Endothelial cell of umbilical vein (primary cell): Measurements from ENCODE around the gene SRCIN1. TPM values are rescaled to one million over a fixed set of nuclear protein-coding genes. Genes with fewer than 3 reads are reported as not detected.

Source experiments
- BruUV-seq: library from RNA; stranded (reverse); fragments of 400-500 nt; replicated peaks from 2 replicates; lab custom pipeline; 2021; lab: Mats Ljungman, UMichigan
- CTCF ChIA-PET: fragments of 300-600, 350-600 bp; sonication (Branson Sonifier 250); formaldehyde crosslinking; loops from one replicate; lab custom pipeline; 2021; ENCODE audit warnings: antibody characterized with exemption, inconsistent platforms; lab: Charles Lee
- POLR2A ChIA-PET: fragments of 300-600, 350-600 bp; sonication (Branson Sonifier 250); formaldehyde crosslinking; loops from one replicate; lab custom pipeline; 2021; ENCODE audit warnings: antibody characterized with exemption, inconsistent platforms; lab: Charles Lee
- DNase-seq: peaks from one replicate; pipeline ENCODE4 v3.0.0-alpha.2; 2011; ENCODE audit warnings: low read depth, low spot score
- FAIRE-seq: peaks from 2 replicates; lab custom pipeline; 2011; peaks lifted over from hg19 to GRCh38; lab: Jason Lieb, UNC
- H2AFZ ChIP-seq: 2 replicates; pipeline ENCODE4 v1.6.0; 2012; ENCODE audit warnings: low read depth, low read length, control low read depth, inconsistent platforms
- H3K27ac ChIP-seq: 2 replicates; pipeline ENCODE4 v1.5.1; 2011; ENCODE audit warnings: low read depth, mild to moderate bottlenecking, control low read depth, low read length, moderate library complexity; ENCODE audit not compliant: insufficient read depth
- H3K27me3 ChIP-seq, 2 experiments: 2 replicates each; pipeline versions ENCODE4 v1.6.0 to v1.6.1; 2011; ENCODE audit warnings: low read length in 2 of 2, mixed read lengths in 1 of 2; ENCODE audit not compliant: control insufficient read depth in 2 of 2, insufficient read depth in 2 of 2
- H3K36me3 ChIP-seq, 2 experiments: 2 replicates in 1 of 2; 3 replicates in 1 of 2; pipeline ENCODE4 v1.5.1; 2011; ENCODE audit warnings: low read length in 2 of 2, mild to moderate bottlenecking in 1 of 2, moderate library complexity in 1 of 2; ENCODE audit not compliant: control insufficient read depth in 2 of 2, insufficient read depth in 2 of 2; ENCODE audit errors: extremely low read depth in 1 of 2
- H3K4me1 ChIP-seq: 3 replicates; pipeline ENCODE4 v1.5.1; 2011; ENCODE audit warnings: mild to moderate bottlenecking, low read length; ENCODE audit not compliant: control insufficient read depth, insufficient read depth; ENCODE audit errors: extremely low read depth
- H3K4me2 ChIP-seq: 2 replicates; pipeline ENCODE4 v1.6.1; 2011; ENCODE audit warnings: low read length, control low read depth, mixed read lengths; ENCODE audit not compliant: insufficient read depth
- H3K4me3 ChIP-seq, 3 experiments: fragments of 200-600 bp in 1 of 3; sonication (generic), shearing (Covaris generic) in 1 of 3; replicated peaks in 1 of 3; 2 replicates each; pipeline ENCODE4 v1.5.1; 2011 to 2016; ENCODE audit warnings: control low read depth in 3 of 3, low read length in 3 of 3, mild to moderate bottlenecking in 2 of 3, inconsistent platforms in 1 of 3, low read depth in 1 of 3, moderate library complexity in 1 of 3; ENCODE audit not compliant: insufficient read depth in 1 of 3
- H3K79me2 ChIP-seq: 2 replicates; pipeline ENCODE4 v1.6.0; 2012; ENCODE audit warnings: low read length, inconsistent platforms; ENCODE audit not compliant: control insufficient read depth, insufficient read depth
- H3K9ac ChIP-seq: replicated peaks from 2 replicates; pipeline ENCODE3; 2011; ENCODE audit warnings: low read length, control low read depth; ENCODE audit not compliant: insufficient read depth; ENCODE audit errors: extremely low read depth
- H3K9me1 ChIP-seq: replicated peaks from 3 replicates; pipeline ENCODE4 v1.6.0; 2011; ENCODE audit warnings: mild to moderate bottlenecking, low read length; ENCODE audit not compliant: control insufficient read depth, insufficient read depth; ENCODE audit errors: extremely low read depth
- H3K9me3 ChIP-seq: replicated peaks from 2 replicates; pipeline ENCODE4 v1.5.1; 2012; ENCODE audit warnings: low read length, inconsistent platforms; ENCODE audit not compliant: control insufficient read depth, insufficient read depth
- H4K20me1 ChIP-seq: replicated peaks from 2 replicates; pipeline ENCODE3; 2011; ENCODE audit warnings: mild to moderate bottlenecking, low read length; ENCODE audit not compliant: control insufficient read depth, insufficient read depth; ENCODE audit errors: extremely low read depth
- CTCF ChIP-seq, 2 donors: IDR thresholded peaks; 1 replicate in 1 of 2; 2 replicates in 1 of 2; pipeline ENCODE4 v1.5.1; 2011; ENCODE audit warnings: low read length in 2 of 2, mild to moderate bottlenecking in 2 of 2, moderate library complexity in 2 of 2, control low read depth in 1 of 2, inconsistent platforms in 1 of 2, low read depth in 1 of 2; ENCODE audit not compliant: insufficient read depth in 1 of 2; ENCODE audit errors: extremely low read depth in 1 of 2
- EZH2 ChIP-seq: IDR thresholded peaks from 2 replicates; pipeline ENCODE4 v1.6.1; 2012; ENCODE audit warnings: borderline replicate concordance, low read depth, mild to moderate bottlenecking, moderate library complexity, low read length, inconsistent platforms; ENCODE audit not compliant: severe bottlenecking
- FOS ChIP-seq: IDR thresholded peaks from 2 replicates; pipeline ENCODE4 v1.6.1; 2011; ENCODE audit warnings: mild to moderate bottlenecking, low read length, moderate library complexity, borderline replicate concordance; ENCODE audit not compliant: insufficient read depth
- GATA2 ChIP-seq: IDR thresholded peaks from 2 replicates; pipeline ENCODE4 v1.7.0; 2011; ENCODE audit warnings: low read depth, mild to moderate bottlenecking, moderate library complexity, mixed read lengths, low read length; ENCODE audit not compliant: insufficient read length, insufficient read depth
- JUN ChIP-seq: IDR thresholded peaks from 2 replicates; pipeline ENCODE4 v1.6.1; 2011; ENCODE audit warnings: borderline replicate concordance, low read depth; ENCODE audit not compliant: insufficient read length, insufficient read depth
- MAX ChIP-seq: IDR thresholded peaks from 2 replicates; pipeline ENCODE4 v1.6.1; 2011; ENCODE audit not compliant: insufficient read depth, insufficient read length
- MYC ChIP-seq: IDR thresholded peaks from one replicate; pipeline ENCODE4 v1.6.1; 2011; ENCODE audit warnings: mild to moderate bottlenecking, low read depth, low read length
- POLR2A ChIP-seq: IDR thresholded peaks from 2 replicates; pipeline ENCODE4 v1.6.1; 2012; ENCODE audit warnings: low read depth, mild to moderate bottlenecking, control low read depth, low read length
- POLR2AphosphoS5 ChIP-seq: IDR thresholded peaks from 2 replicates; pipeline ENCODE4 v1.6.1; 2012; ENCODE audit warnings: low read depth, mild to moderate bottlenecking, control low read depth, low read length, moderate library complexity; ENCODE audit not compliant: insufficient read depth
- dilution Hi-C: fragments of 300-500 bp; cut with MboI; formaldehyde crosslinking; loops from one replicate; pipeline ENCODE4 v1.15.0; 2019; ENCODE audit warnings: low sequenced_read_pairs; ENCODE audit not compliant: extremely low pct_ligation_motif_present
- intact Hi-C: fragments of 100-400 bp; cut with micrococcal nuclease; formaldehyde crosslinking; loops from one replicate; pipeline ENCODE4 v1.10.0; 2022
- polyA plus RNA-seq, 4 experiments: library from polyadenylated mRNA; depleted of rRNA in 3 of 4; stranded (reverse) in 3 of 4; unstranded in 1 of 4; fragments of >200 nt; gene quantifications; 2 replicates each; pipeline versions ENCODE4 v1.2.1 to v1.2.3, GENCODE V29; 2011 to 2012; ENCODE audit warnings: missing spikeins in 1 of 4
- total RNA-seq: library from RNA; stranded (reverse); gene quantifications from 2 replicates; pipeline ENCODE4 v1.2.3, GENCODE V29; 2021

Gene SRCIN1
- total and polyA plus RNA-seq, 2 donors (not counting 3 experiments of a cell fraction or from before 2014, with no cell fraction given), result 0.15 to 0.35 TPM

- FAIRE-seq, result no peak
- H4K20me1 ChIP-seq, result no peaks in the 10 kb centered on the region
- no peaks in the 10 kb centered on the region for H3K79me2 ChIP-seq
- no peak overlapping the region for H2AFZ ChIP-seq
- no peak for DNase-seq
- peaks cover 20 to 28% of the 10 kb centered on the region in 2 experiments for H3K27me3 ChIP-seq
- H3K4me1 ChIP-seq, result no peaks in the 10 kb centered on the region
- ChIA-PET CTCF (interaction anchor here (0.5 to 4.4 kb wide), 4 partner anchors 45 to 191 kb away, joined by 3 to 31 read pairs (median 6); no protein-coding TSS in a partner anchor), POLR2A (interaction anchor here (0.6 kb wide), 1 partner anchor 1291 kb away, joined by 3 read pairs; no protein-coding TSS in a partner anchor)
- H3K4me2 ChIP-seq, result no peak overlapping the region
- dilution Hi-C loops (no loop called here), intact Hi-C loops (no loop called here)
- H3K9me1 ChIP-seq, result no peaks in the 10 kb centered on the region
- TF ChIP-seq MAX, result no peak
- TF ChIP-seq MYC, result no peak
- TF ChIP-seq FOS, result no peak
- no peak for TF ChIP-seq POLR2AphosphoS5
- TF ChIP-seq JUN, result no peak
- TF ChIP-seq GATA2, result no peak
- TF ChIP-seq EZH2, result no peak
- TF ChIP-seq POLR2A, result no peak
- TF ChIP-seq CTCF (IDR thresholded peaks at IDR 0.05; ENCODE audit: extremely low read depth in 1 of 2, insufficient read depth in 1 of 2, low read depth in 1 of 2, low read length in 2 of 2), result no peak
- H3K36me3 ChIP-seq, result no peaks in the 10 kb centered on the region
- H3K4me3 ChIP-seq, result no peak overlapping the region
- no peaks in the 10 kb centered on the region for H3K9me3 ChIP-seq
- H3K27ac ChIP-seq, result no peak overlapping the region
- BruUV-seq, result no TSS peak
- H3K9ac ChIP-seq, result no peak overlapping the region
Measured at GRCh38 chr17:38603786-38604478, 1.8 kb downstream of the SRCIN1 start.
